Mononuclear cell (primary cell): ENCODE data around the gene LOC101059915. TPM values are rescaled to one million over a fixed set of nuclear protein-coding genes. Genes with fewer than 3 reads are reported as not detected.

Experiments used
- total RNA-seq: library from RNA; depleted of rRNA; stranded (reverse); fragments of >200 nt; gene quantifications from one replicate; pipeline ENCODE4 v1.2.3, GENCODE V29; 2012

Gene LOC101059915

Other genes starting within 250 kb of the LOC101059915 start
- gene OGT, start 134.4 kb upstream of the LOC101059915 start, total RNA-seq: 323 TPM
- 1.5 TPM for gene GCNA, start 89.1 kb upstream of the LOC101059915 start, total RNA-seq
- 4.1 TPM for gene CXCR3, start 49.0 kb upstream of the LOC101059915 start, total RNA-seq
- not detected for gene CXorf49, start 50.7 kb downstream of the LOC101059915 start, total RNA-seq
- not detected for gene CXorf49B, start 95.8 kb downstream of the LOC101059915 start, total RNA-seq
- gene NHSL2, start 243.3 kb downstream of the LOC101059915 start, total RNA-seq: 1.3 TPM